Heart left ventricle (tissue), 16 donors: ENCODE data around the gene DENND1C. TPM values are rescaled to one million over a fixed set of nuclear protein-coding genes. Genes with fewer than 3 reads are reported as not detected.

Experiments used
- ATAC-seq, 4 donors: fragments of 200-7000 bp; cut with Tn5 transposase; one replicate each; pipeline ENCODE4 v1.9.1; 2020 to 2022; ENCODE audit warnings: moderate library complexity in 4 of 4, mild to moderate bottlenecking in 3 of 4, moderate number of reproducible peaks in 1 of 4
- DNase-seq, 5 donors: peaks; one replicate each; pipeline ENCODE4 v3.0.0-alpha.2; 2020
- H3K27ac ChIP-seq, 12 donors: fragments of 200-600 bp; sonication (generic) in 4 of 12; one replicate each; pipeline versions ENCODE4 v1.5.0 to v1.8.0; 2016 to 2022; ENCODE audit warnings: mild to moderate bottlenecking in 2 of 12
- H3K27me3 ChIP-seq, 9 donors: fragments of 200-600 bp; sonication (generic) in 2 of 9; one replicate each; pipeline versions ENCODE4 v1.5.1 to v1.8.0; 2016 to 2022; ENCODE audit warnings: mild to moderate bottlenecking in 3 of 9
- H3K36me3 ChIP-seq, 9 donors: fragments of 200-600 bp; sonication (generic) in 2 of 9; one replicate each; pipeline versions ENCODE4 v1.5.0 to v1.8.0; 2018 to 2022; ENCODE audit warnings: mild to moderate bottlenecking in 2 of 9
- H3K4me1 ChIP-seq, 12 donors: fragments of 200-600 bp; sonication (generic) in 4 of 12; one replicate each; pipeline versions ENCODE4 v1.5.0 to v1.8.0; 2016 to 2022; ENCODE audit warnings: mild to moderate bottlenecking in 3 of 12
- H3K4me3 ChIP-seq, 12 donors: fragments of 200-600 bp; sonication (generic) in 4 of 12; one replicate each; pipeline versions ENCODE4 v1.5.0 to v1.8.0; 2017 to 2022; ENCODE audit warnings: mild to moderate bottlenecking in 9 of 12, moderate library complexity in 4 of 12
- H3K9me3 ChIP-seq, 12 donors: fragments of 200-600 bp; sonication (generic) in 4 of 12; one replicate each; pipeline versions ENCODE4 v1.5.0 to v1.8.0; 2016 to 2022; ENCODE audit warnings: mild to moderate bottlenecking in 1 of 12
- CTCF ChIP-seq, 12 donors: fragments of 200-600 bp; sonication (generic) in 4 of 12; IDR thresholded peaks; one replicate each; pipeline versions ENCODE4 v1.5.0 to v1.8.0; 2018 to 2022; ENCODE audit warnings: antibody characterized with exemption in 12 of 12, mild to moderate bottlenecking in 5 of 12
- POLR2A ChIP-seq, 2 donors: fragments of 450-650 bp; IDR thresholded peaks; one replicate each; pipeline ENCODE4 v1.6.1; 2017; ENCODE audit warnings: antibody characterized with exemption in 2 of 2, mild to moderate bottlenecking in 2 of 2, moderate library complexity in 2 of 2
- WGBS, 4 donors: extraction: QIAGEN DNeasy Blood & Tissue Kit in 2 of 4; methylation state at CpG; one replicate each; pipeline versions ENCODE4 v1.1.5 to v1.1.7; 2013 to 2018; 5-methylcytosine and 5-hydroxymethylcytosine counted together
- intact Hi-C, 10 donors: fragments of 100-400 bp; cut with DNase I; formaldehyde crosslinking; loops; one replicate each; pipeline versions ENCODE4 v1.11.1 to v1.14.2; 2022
- polyA plus RNA-seq, 2 donors: library from polyadenylated mRNA; stranded (reverse); fragments of 200-250 nt; gene quantifications; one replicate each; pipeline ENCODE4 v1.2.3, GENCODE V29; 2013
- total RNA-seq, 9 donors: library from RNA; depleted of rRNA in 2 of 9; stranded (reverse); fragments of >200 nt in 2 of 9; fragmentation: NEBNext Ultra II Directional in 3 of 9; extraction: Animal tissue kit (Norgen Biotek cat#: 25700) in 3 of 9; gene quantifications; one replicate each; pipeline versions ENCODE4 v1.1.0 to v1.2.4, GENCODE V29; 2016 to 2023
- donor health status: ischemic (EF 13 %, LVEDD 7.1; RV severe dilation, severe dysfunction).
- donor health status: healthy with polysubstance abuse.
- donor health status: DM: no; HTN: yes; CAD: no.
- donor health status: DM: no; HTN: no; CAD: no.
- donor health status: ischemic (EF 25% LVEDD 6.9; RV normal size, moderate dysfunction).
- donor health status: ischemic (EF 25% LVEDD 5.7; RV mildly dilated, moderate dysfunction).
- donor health status: healthy.
- donor health status: DM: yes; HTN: yes; CAD: no.
- donor health status: ischemic (EF 35%, LVEDD 5.7; RV mildly dilated, moderate dysfunction).
- donor health status: nonischemic (EF 11% LVEDD 7.7; RV severe dilation, severe dysfunction).
- donor health status: DM: yes; HTN: yes; CAD: no.
- donor health status: PGD.
- donor health status: ischemic (EF 29% LVEDD 5.4; RV normal size, mild dysfunction).
- donor health status: nonischemic (EF 23%, LVEDD 6.1; RV moderate dilation, normal function).

The DENND1C gene
- total and polyA plus RNA-seq, 11 donors: 0.17 to 9.5 (median 0.45) TPM

- Histone ChIP-seq H3K4me1 (peaks cover 0 to 9% (median 0%) of the 10 kb centered on the region in 12 donors), H3K27ac (no peak overlapping the region), H3K36me3 (no peaks in the 10 kb centered on the region), H3K27me3 (peaks cover 0 to 25% (median 0%) of the 10 kb centered on the region in 9 donors), H3K4me3 (no peak overlapping the region), H3K9me3 (no peaks in the 10 kb centered on the region)
- no peak for DNase-seq
- 85 to 91% (median 90%) methylated on average over 8 of the region's 8 CpGs for WGBS, 4 donors
- intact Hi-C loops: no loop called here
- TF ChIP-seq POLR2A (IDR thresholded peaks at IDR 0.05) (no peak), CTCF (IDR thresholded peaks at IDR 0.05) (no peak)
- ATAC-seq: no peak
Observed at GRCh38 chr19:6484230-6484629, 2.6 kb upstream of the DENND1C start.

- H3K4me1 ChIP-seq: peaks cover 0 to 9% (median 0%) of the 10 kb centered on the region in 12 donors
- WGBS, 4 donors: 22 to 31% (median 25%) methylated on average over 3 of the region's 3 CpGs
- DNase-seq: no peak
- no peak overlapping the region for H3K4me3 ChIP-seq
- intact Hi-C loops: no loop called here
- no peak for ATAC-seq
- no peak for TF ChIP-seq POLR2A (IDR thresholded peaks at IDR 0.05)
- TF ChIP-seq CTCF (IDR thresholded peaks at IDR 0.05): no peak
- H3K36me3 ChIP-seq: no peaks in the 10 kb centered on the region
- H3K9me3 ChIP-seq: no peaks in the 10 kb centered on the region
- peaks cover 0 to 28% (median 3%) of the 10 kb centered on the region in 9 donors for H3K27me3 ChIP-seq
- H3K27ac ChIP-seq: no peak overlapping the region
Observed at GRCh38 chr19:6483235-6483634, 1.6 kb upstream of the DENND1C start.

GRCh38 chr19:6482343-6482686 is 728 bp upstream of the DENND1C start:
- Histone ChIP-seq H3K9me3 (no peaks in the 10 kb centered on the region), H3K27me3 (peaks cover 0 to 32% (median 3%) of the 10 kb centered on the region in 9 donors), H3K4me3 (peak overlapping the region in 1 of 12 donors; percentile 68), H3K27ac (peak overlapping the region in 1 of 12 donors; percentile 88), H3K36me3 (no peaks in the 10 kb centered on the region), H3K4me1 (peaks cover 0 to 9% (median 0%) of the 10 kb centered on the region in 12 donors)
- DNase-seq: no peak
- ATAC-seq: no peak
- 90 to 98% (median 95%) methylated on average over 8 of the region's 8 CpGs for WGBS, 4 donors
- intact Hi-C loops: no loop called here
- TF ChIP-seq POLR2A (IDR thresholded peaks at IDR 0.05) (no peak), CTCF (IDR thresholded peaks at IDR 0.05) (peak in 1 of 12 donors; percentile 5)

GRCh38 chr19:6480848-6481415 is 655 bp downstream of the DENND1C start:
- peaks cover 0 to 12% (median 0%) of the 10 kb centered on the region in 12 donors for H3K4me1 ChIP-seq
- H3K4me3 ChIP-seq: peak overlapping the region in 8 of 12 donors; percentile 10 to 68 (median 34)
- intact Hi-C loops: no loop called here
- no peaks in the 10 kb centered on the region for H3K9me3 ChIP-seq
- DNase-seq (no peak), ATAC-seq (peak in 1 of 4 donors; percentile 20)
- TF ChIP-seq POLR2A (IDR thresholded peaks at IDR 0.05) (no peak), CTCF (IDR thresholded peaks at IDR 0.05) (no peak)
- H3K27me3 ChIP-seq: peaks cover 7 to 46% (median 14%) of the 10 kb centered on the region in 9 donors
- WGBS, 4 donors: 74 to 81% (median 78%) methylated on average over 10 of the region's 10 CpGs
- peak overlapping the region in 1 of 12 donors; percentile 88 for H3K27ac ChIP-seq
- H3K36me3 ChIP-seq: peaks cover 0 to 10% (median 0%) of the 10 kb centered on the region in 9 donors
